ENCODE measurements around the gene NLRP9.

The NLRP9 gene

DNA sequence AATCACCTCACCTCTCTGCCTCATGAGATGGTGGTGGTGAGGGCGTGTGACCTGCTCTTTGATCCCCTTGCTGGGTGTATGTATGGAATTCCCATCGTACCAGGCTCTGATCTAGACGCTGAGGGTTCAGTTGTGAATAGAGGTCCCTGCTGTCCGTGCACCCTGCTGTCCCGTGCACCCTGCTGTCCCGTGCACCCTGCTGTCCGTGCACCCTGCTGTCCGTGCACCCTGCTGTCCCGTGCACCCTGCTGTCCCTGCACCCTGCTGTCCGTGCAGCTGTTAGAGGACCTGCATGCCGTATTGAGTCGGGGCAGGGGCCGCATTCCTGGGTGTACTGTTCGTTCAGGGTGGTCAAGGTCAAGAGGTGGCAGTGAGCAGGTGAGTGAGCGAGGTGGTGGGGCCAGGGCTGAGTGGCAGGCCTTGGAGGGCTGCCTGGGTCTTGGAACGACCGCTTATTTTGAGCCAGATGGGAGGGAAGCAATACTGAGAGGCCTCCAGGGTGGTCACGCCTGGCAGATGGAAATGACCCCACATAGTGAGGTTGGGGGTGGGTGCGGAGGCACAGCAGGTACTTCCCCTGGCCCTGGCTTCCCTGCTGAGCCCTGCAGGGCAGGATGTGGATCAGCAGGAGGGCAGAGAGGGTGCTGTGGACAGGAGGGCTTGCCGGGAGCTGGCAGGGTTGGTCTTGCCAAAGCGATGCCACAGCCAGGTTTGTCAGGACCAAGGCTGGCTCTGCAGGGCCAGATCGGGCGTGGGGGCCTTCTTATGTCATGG is 67.7 kb downstream of the NLRP9 start:
- DNase-seq = no peak

DNA sequence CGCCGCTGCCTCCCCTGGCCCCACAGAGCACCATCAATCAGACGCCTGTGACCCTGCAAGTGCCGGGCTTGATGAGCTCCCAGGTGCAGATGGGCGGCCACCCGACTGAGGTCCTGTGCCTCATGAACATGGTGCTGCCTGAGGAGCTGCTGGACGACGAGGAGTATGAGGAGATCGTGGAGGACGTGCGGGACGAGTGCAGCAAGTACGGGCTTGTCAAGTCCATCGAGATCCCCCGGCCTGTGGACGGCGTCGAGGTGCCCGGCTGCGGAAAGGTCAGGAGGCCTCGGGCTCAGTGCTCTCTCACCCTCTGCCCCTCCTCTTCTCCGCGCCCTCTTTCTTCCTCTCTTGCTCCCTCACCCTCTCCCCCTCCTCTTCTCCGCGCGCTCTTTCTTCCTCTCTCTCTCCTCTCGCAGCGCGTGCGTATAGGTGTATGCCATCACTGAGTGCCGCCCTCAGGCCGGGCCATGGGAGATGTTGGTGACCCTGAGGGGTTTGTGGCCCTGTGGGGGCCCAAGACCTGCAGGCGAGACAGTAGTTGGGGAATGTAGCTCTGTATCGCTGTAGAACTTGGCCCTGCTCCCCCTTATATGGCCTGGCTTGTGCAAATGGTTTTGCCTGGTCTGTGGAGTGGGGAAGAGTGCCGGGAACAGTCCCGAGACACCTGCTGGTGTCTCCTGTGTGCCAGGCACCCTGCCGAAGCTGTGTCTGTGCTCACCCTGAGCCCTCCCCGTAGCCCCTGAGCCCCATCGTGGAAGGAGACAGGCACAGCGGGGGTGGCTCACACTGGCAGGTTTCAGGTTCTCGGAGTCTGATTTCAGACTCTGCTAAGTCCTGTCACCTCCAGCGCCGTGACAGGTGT is 68.6 kb downstream of the NLRP9 start:
- DNase-seq = no peak

DNA sequence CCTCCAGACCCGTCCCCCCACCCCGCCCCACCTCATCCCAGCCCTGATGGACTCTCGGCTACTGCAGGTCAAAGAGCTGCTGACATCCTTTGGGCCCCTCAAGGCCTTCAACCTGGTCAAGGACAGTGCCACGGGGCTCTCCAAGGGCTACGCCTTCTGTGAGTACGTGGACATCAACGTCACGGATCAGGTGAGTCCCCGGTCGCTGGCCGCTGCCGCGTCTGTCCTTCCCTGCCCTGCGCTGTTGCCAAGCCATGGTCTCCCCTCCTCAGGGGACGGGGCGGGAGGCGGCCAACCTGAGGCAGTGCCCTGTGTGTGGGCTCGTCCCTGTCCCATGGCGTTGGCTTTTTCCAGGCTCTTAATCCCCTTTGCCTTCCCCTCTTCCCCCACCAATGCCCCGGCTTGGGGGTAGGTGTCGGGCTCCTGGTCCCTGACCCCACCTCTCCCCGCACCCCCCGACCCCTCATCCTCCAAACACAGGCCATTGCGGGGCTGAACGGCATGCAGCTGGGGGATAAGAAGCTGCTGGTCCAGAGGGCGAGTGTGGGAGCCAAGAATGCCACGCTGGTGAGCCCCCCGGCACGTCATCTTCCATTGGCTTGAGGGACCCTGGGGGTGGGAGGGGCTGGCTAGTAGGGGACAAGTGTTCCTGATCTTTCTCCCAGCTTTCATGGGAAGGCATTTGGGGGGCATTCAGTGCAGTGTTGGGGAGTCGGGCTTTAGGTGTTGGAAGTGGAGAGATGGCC is 69.4 kb downstream of the NLRP9 start:
- DNase-seq = no peak

DNA sequence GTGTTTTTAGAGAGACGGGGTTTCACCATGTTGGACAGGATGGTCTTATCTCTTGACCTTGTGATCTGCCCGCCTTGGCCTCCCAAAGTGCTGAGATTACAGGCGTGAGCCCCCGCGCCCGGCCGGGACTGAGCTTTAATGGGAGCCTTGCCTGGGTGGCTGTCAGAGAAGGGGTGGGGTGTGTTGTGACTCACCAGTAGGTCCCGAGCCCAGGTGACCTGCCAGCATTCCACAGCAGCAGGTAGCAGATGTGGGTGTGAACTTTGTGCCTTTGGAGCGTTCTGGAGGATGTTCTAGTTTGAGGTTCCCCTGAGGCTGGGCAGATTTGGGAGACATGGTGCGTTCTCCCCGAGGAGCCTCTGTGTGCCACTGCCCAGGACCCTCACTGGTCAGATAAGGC is 70.2 kb downstream of the NLRP9 start:
- no peak for DNase-seq

DNA sequence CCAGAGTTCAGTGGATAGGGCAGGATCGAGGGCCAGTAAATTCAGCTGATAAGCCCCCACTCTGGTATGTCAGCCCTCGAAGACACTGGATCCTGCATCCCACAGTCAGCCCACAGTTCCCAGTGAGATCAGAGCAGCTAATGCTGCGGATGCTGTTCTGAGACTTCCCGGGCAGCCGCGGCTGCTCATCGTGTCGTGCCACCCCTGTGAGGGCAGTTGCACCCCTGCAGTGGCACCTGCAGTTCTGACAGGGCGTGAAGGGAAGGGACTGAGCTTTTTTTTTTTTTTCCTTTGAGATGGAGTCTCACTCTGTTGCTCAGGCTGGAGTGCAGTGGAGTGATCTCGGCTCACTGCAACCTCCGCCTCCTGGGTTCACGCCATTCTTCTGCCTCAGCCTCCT is 70.7 kb downstream of the NLRP9 start:
- DNase-seq = no peak

DNA sequence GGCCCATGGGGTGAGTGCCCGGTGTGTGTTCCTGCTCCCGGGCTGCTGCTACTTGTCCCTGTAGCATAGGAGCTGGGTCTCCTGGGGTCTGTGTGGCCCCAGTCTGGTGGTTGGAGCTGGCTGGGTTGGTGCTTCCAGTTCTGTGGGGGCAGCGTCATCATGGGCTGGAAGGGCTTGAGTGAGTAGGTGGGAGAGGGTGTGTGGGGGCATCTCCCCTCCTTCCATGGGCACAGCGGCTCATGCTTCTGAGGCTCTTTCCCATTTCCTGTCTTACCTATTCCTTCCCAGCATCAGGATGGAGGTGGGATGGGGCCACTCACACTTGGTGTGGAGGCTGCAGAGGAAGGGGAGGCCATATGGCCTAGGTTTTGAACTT is 71.2 kb downstream of the NLRP9 start:
- DNase-seq = no peak

DNA sequence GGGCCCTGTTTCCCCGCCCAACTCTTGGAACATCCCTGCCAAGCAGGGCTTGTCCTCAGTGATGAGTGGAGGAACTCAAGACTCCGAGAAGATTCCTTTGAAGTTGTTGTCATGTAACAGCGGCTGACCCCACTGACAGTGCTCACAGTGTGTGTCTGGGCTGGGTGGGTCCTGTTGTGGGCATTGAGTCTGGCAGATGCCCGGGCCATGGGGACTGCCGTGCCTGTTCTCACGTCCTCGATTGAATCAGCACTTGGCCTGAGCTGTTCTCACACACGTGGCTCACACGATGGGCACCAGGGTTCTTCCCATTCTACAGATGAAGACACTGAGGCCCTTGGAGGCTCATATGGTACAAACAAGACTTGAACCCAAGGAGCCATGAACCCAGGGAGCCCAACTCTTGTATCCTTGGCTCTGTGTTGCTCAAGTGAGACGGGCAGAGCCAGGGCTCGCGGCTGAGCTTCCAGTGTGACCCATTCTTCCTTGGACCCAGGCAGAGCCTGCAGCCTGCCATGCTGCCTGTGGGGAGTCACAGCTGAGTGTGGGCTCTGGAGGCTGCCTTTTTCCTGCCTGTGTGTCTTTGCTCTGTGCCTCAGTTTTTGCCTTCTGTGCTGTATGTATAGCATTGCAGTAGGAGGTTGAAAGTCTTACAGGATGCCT is 71.7 kb downstream of the NLRP9 start:
- no peak for DNase-seq

DNA sequence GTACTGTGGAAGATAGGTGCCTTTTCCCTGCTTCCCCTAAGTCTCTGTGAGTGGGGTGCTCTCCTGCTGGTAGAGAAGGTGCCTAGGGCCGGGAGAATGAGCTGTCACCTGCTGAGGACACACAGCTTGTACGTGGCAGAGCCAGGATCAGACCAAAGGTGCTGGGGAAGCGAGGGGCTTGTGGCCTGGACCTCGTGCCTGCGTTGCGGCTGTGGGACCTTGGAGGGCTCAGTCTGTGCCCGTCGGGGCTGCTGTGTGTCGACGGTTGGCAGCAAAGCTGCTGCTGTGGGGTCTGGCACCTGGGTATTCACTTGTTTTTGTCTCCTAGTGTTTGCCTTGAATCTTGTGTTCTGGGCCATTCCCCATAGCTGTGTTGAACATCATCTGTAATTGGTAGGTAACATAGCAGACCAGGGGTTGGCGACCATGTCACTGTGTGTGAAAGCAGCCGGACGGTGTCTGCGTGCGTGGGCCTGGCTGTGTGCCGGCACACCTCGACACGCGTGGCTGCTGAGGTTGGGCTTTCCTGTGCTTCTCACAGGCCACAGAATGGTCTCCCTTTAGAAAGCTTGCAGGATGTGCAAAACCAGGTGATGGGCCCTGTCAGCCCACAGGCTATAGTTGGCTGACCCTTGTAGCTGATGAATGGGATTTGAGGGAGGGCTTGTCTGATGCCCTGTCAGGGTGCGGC is 74.2 kb downstream of the NLRP9 start:
- DNase-seq = no peak

DNA sequence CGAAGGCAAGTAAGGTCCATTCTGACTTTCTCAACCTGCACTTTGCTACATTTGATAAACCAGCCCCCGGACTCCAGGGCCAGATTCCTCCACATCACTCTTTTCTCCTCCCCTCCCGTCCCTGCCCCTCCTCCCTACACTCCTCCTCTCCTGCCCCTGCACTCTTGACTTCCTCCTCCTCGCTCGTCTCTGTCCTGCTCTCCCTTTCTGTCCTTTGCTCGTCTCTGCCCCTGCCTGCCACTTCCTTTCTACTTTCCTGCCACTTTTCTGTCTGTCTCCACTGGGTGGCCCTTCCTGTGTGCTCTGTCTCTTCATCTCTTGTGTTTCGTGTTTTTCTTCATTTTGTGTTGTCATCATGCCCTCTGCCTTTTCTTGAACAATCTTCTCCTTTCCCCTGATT is 76.4 kb downstream of the NLRP9 start:
- DNase-seq = no peak

DNA sequence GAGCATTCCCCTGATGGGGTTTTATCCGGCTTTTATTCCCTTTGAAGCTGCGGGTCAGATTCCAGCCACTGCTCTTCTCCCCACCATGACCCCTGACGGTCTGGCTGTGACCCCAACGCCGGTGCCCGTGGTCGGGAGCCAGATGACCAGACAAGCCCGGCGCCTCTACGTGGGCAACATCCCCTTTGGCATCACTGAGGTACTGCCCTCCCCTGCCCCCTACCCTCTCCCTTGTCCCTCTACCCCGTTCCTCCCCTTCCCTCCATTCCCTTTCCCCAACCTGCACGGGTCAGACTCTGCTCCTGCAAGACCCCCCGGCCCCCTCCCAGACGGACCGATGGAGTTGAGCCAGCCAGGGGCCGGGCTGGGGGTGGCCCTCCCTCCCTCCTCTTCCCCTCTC is 77.2 kb downstream of the NLRP9 start:
- DNase-seq = no peak

DNA sequence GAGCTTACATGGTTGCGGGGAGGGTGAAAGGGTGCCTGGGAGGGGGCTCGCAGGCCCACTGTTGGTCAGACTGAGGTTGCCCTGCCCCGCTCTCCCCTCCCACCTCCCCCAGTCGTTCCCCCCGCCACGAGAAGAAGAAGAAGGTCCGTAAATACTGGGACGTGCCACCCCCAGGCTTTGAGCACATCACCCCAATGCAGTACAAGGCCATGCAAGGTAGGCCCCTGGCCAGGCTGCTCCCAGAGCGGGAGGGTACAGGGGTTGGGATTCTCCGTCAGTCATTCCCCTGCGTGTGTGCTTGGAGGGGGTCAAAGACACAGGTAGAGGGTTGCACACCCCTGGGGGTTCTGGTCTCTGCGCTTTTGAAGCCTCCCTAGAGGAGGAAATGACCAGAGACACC is 77.8 kb downstream of the NLRP9 start:
- no peak for DNase-seq

DNA sequence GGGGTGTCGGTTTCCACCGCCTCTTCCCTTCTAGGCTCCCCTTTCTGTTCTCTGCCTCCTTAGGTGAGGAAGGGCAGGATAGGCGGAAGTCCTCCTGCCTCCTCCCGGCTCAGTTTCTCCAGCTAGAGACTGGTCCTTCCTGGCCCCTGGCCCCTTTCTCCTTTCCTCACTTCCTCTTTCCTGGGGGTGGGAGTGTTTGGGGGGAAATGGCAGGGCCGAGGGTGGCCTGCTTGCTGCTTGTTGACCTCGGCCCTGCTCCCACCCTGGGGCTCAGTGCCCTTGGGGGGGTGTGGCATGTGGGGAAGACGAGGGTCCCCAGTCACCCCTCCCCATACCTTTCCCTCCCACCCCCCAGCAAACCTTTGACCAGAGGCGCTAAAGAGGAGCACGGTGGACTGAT is 78.4 kb downstream of the NLRP9 start:
- no peak for DNase-seq

DNA sequence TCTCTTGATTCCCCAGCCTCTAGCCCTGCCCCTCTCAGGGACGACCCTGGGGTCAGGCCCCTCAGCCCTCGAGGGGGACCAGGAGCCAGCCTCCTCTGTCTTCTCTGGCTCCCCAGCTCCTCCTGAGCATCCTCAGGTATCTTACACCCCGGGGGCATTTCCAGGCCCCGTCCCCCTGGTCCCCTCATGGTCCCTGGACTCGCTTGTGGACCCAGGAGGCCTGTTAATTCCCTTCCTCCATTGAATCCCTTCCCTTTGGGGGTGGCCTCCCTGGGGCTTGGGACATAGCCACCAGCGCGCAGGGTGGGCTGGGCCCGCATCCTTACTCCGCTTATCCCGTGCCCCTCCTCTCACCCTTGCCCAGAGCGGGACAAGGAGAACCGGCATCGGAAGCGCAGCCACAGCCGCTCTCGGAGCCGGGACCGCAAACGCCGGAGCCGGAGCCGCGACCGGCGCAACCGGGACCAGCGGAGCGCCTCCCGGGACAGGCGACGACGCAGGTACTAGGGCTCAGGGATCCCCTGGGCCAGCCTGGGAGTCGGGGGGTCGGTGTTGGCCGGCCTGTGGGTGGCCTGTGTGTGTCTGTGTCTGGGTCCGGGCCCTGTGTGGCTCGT is 79.2 kb downstream of the NLRP9 start:
- no peak for DNase-seq
